Central memory CD8-positive, alpha-beta T cell (primary cell): Measurements from ENCODE around the gene GBF1.

Experiments used
- ATAC-seq: fragments of 150-1000 bp; cut with Tn5 transposase; replicated peaks from 2 replicates; pipeline ENCODE4 v1.10.0; 2022; ENCODE audit warnings: mild to moderate bottlenecking, moderate FRiP score, moderate number of reproducible peaks; ENCODE audit not compliant: poor library complexity, severe bottlenecking; ENCODE audit errors: extremely low read depth
- DNase-seq, 2 donors: peaks; one replicate each; pipeline ENCODE4 v3.0.0; 2021; ENCODE audit warnings: low spot score in 2 of 2
- H3K27ac Mint-ChIP-seq: one replicate; pipeline ENCODE4 v1.8.0; 2022; ENCODE audit warnings: low read depth, mild to moderate bottlenecking, moderate library complexity, mixed read lengths
- H3K27me3 Mint-ChIP-seq: one replicate; pipeline ENCODE4 v1.8.0; 2022; ENCODE audit warnings: mixed read lengths
- H3K36me3 Mint-ChIP-seq: one replicate; pipeline ENCODE4 v1.8.0; 2022; ENCODE audit warnings: mild to moderate bottlenecking, moderate library complexity, mixed read lengths; ENCODE audit not compliant: insufficient read depth
- H3K4me1 Mint-ChIP-seq: one replicate; pipeline ENCODE4 v1.8.0; 2022; ENCODE audit warnings: mixed read lengths
- H3K4me3 Mint-ChIP-seq: one replicate; pipeline ENCODE4 v1.8.0; 2022; ENCODE audit warnings: mild to moderate bottlenecking, moderate library complexity, mixed read lengths
- H3K9me3 Mint-ChIP-seq: one replicate; pipeline ENCODE4 v1.8.0; 2022; ENCODE audit warnings: mixed read lengths

The GBF1 gene

GRCh38 chr10:102283890-102284289 is 38.6 kb downstream of the GBF1 start:
- no peak overlapping the region for H3K4me3 Mint-ChIP-seq
- DNase-seq (no peak), ATAC-seq (no peak)
- H3K27ac Mint-ChIP-seq, result no peak overlapping the region
- H3K4me1 Mint-ChIP-seq, result peaks cover 41% of the 10 kb centered on the region
- no peaks in the 10 kb centered on the region for H3K27me3 Mint-ChIP-seq
- H3K36me3 Mint-ChIP-seq, result peaks cover 18% of the 10 kb centered on the region
- H3K9me3 Mint-ChIP-seq, result no peaks in the 10 kb centered on the region

- Mint-ChIP-seq H3K4me1 (peaks cover 47% of the 10 kb centered on the region), H3K27ac (no peak overlapping the region), H3K27me3 (no peaks in the 10 kb centered on the region), H3K9me3 (no peaks in the 10 kb centered on the region), H3K4me3 (no peak overlapping the region), H3K36me3 (peaks cover 18% of the 10 kb centered on the region)
- DNase-seq (no peak), ATAC-seq (no peak)
Measured at GRCh38 chr10:102284531-102284930, 39.2 kb downstream of the GBF1 start.

- H3K4me1 Mint-ChIP-seq, result peaks cover 42% of the 10 kb centered on the region
- peaks cover 18% of the 10 kb centered on the region for H3K36me3 Mint-ChIP-seq
- no peaks in the 10 kb centered on the region for H3K27me3 Mint-ChIP-seq
- H3K27ac Mint-ChIP-seq, result no peak overlapping the region
- DNase-seq (no peak), ATAC-seq (no peak)
- H3K9me3 Mint-ChIP-seq, result no peaks in the 10 kb centered on the region
- H3K4me3 Mint-ChIP-seq, result no peak overlapping the region
Measured at GRCh38 chr10:102285133-102285532, 39.8 kb downstream of the GBF1 start.

GRCh38 chr10:102286216-102286615 is 40.9 kb downstream of the GBF1 start:
- Mint-ChIP-seq H3K4me3 (no peak overlapping the region), H3K27me3 (no peaks in the 10 kb centered on the region), H3K4me1 (peaks cover 37% of the 10 kb centered on the region), H3K27ac (peak overlapping the region; percentile 12), H3K36me3 (peaks cover 13% of the 10 kb centered on the region), H3K9me3 (no peaks in the 10 kb centered on the region)
- no peak for DNase-seq
- ATAC-seq, result no peak

GRCh38 chr10:102287538-102287937 is 42.2 kb downstream of the GBF1 start:
- H3K27ac Mint-ChIP-seq, result no peak overlapping the region
- DNase-seq (no peak), ATAC-seq (no peak)
- no peaks in the 10 kb centered on the region for H3K27me3 Mint-ChIP-seq
- H3K4me3 Mint-ChIP-seq, result no peak overlapping the region
- no peaks in the 10 kb centered on the region for H3K9me3 Mint-ChIP-seq
- peaks cover 13% of the 10 kb centered on the region for H3K36me3 Mint-ChIP-seq
- peaks cover 37% of the 10 kb centered on the region for H3K4me1 Mint-ChIP-seq

GRCh38 chr10:102287991-102288390 is 42.7 kb downstream of the GBF1 start:
- H3K4me1 Mint-ChIP-seq, result peaks cover 32% of the 10 kb centered on the region
- ATAC-seq, result no peak

GRCh38 chr10:102289356-102289755 is 44.0 kb downstream of the GBF1 start:
- Mint-ChIP-seq H3K4me1 (peaks cover 24% of the 10 kb centered on the region), H3K9me3 (no peaks in the 10 kb centered on the region), H3K4me3 (no peak overlapping the region), H3K36me3 (peaks cover 10% of the 10 kb centered on the region), H3K27me3 (no peaks in the 10 kb centered on the region), H3K27ac (no peak overlapping the region)
- DNase-seq (no peak), ATAC-seq (no peak)

More at GRCh38 chr10:102287991-102288390, 42.7 kb downstream of the GBF1 start:
- Mint-ChIP-seq H3K27me3 (no peaks in the 10 kb centered on the region), H3K27ac (no peak overlapping the region), H3K36me3 (peaks cover 13% of the 10 kb centered on the region), H3K9me3 (no peaks in the 10 kb centered on the region), H3K4me3 (no peak overlapping the region)
- DNase-seq, result no peak

GRCh38 chr10:102289840-102290239 is 44.5 kb downstream of the GBF1 start:
- DNase-seq (no peak), ATAC-seq (no peak)
- Mint-ChIP-seq H3K27me3 (no peaks in the 10 kb centered on the region), H3K36me3 (peaks cover 10% of the 10 kb centered on the region), H3K9me3 (no peaks in the 10 kb centered on the region), H3K4me1 (peaks cover 24% of the 10 kb centered on the region), H3K4me3 (no peak overlapping the region), H3K27ac (no peak overlapping the region)

- DNase-seq, result no peak
- ATAC-seq, result no peak
- H3K4me3 Mint-ChIP-seq, result no peak overlapping the region
- H3K9me3 Mint-ChIP-seq, result no peaks in the 10 kb centered on the region
- no peaks in the 10 kb centered on the region for H3K27me3 Mint-ChIP-seq
- peaks cover 4% of the 10 kb centered on the region for H3K36me3 Mint-ChIP-seq
- peaks cover 21% of the 10 kb centered on the region for H3K4me1 Mint-ChIP-seq
- H3K27ac Mint-ChIP-seq, result no peak overlapping the region
Measured at GRCh38 chr10:102291221-102291905, 46.0 kb downstream of the GBF1 start.

GRCh38 chr10:102297101-102297500 is 51.8 kb downstream of the GBF1 start:
- DNase-seq (no peak), ATAC-seq (no peak)
- Mint-ChIP-seq H3K27me3 (no peaks in the 10 kb centered on the region), H3K9me3 (no peaks in the 10 kb centered on the region), H3K27ac (no peak overlapping the region), H3K4me3 (no peak overlapping the region), H3K36me3 (peaks cover 2% of the 10 kb centered on the region), H3K4me1 (peaks cover 23% of the 10 kb centered on the region)

GRCh38 chr10:102298899-102299298 is 53.6 kb downstream of the GBF1 start:
- no peak overlapping the region for H3K4me3 Mint-ChIP-seq
- H3K36me3 Mint-ChIP-seq, result peaks cover 2% of the 10 kb centered on the region
- ATAC-seq (no peak), DNase-seq (no peak)
- peaks cover 23% of the 10 kb centered on the region for H3K4me1 Mint-ChIP-seq
- no peaks in the 10 kb centered on the region for H3K9me3 Mint-ChIP-seq
- H3K27me3 Mint-ChIP-seq, result no peaks in the 10 kb centered on the region
- no peak overlapping the region for H3K27ac Mint-ChIP-seq

- Mint-ChIP-seq H3K27ac (peak overlapping the region; percentile 39), H3K9me3 (no peaks in the 10 kb centered on the region), H3K36me3 (peaks cover 2% of the 10 kb centered on the region), H3K4me1 (peaks cover 23% of the 10 kb centered on the region), H3K4me3 (no peak overlapping the region), H3K27me3 (no peaks in the 10 kb centered on the region)
- DNase-seq (no peak), ATAC-seq (no peak)
Measured at GRCh38 chr10:102299873-102300272, 54.5 kb downstream of the GBF1 start.

GRCh38 chr10:102300278-102300843 is 55.0 kb downstream of the GBF1 start:
- H3K4me1 Mint-ChIP-seq, result peaks cover 20% of the 10 kb centered on the region
- no peaks in the 10 kb centered on the region for H3K9me3 Mint-ChIP-seq
- H3K4me3 Mint-ChIP-seq, result no peak overlapping the region
- peaks cover 2% of the 10 kb centered on the region for H3K36me3 Mint-ChIP-seq
- no peaks in the 10 kb centered on the region for H3K27me3 Mint-ChIP-seq
- DNase-seq, result no peak
- no peak for ATAC-seq
- H3K27ac Mint-ChIP-seq, result peak overlapping the region; percentile 39
